Hematopoietic multipotent progenitor cell (in vitro differentiated cells): ENCODE measurements around the gene UCHL1. TPM values are rescaled to one million over a fixed set of nuclear protein-coding genes. Genes with fewer than 3 reads are reported as not detected.
A peak's percentile ranks its signal among the peaks of the same experiment; 100 is the strongest.
"Not testable (repeated sequence)": the region's sequence is repeated elsewhere in the genome, so short reads cannot be mapped to it uniquely, and the experiment has no call there.

Experiments
- DNase-seq, 3 donors: peaks; one replicate each; pipeline ENCODE4 v3.0.0-alpha.2; 2011 to 2015; ENCODE audit warnings: low read depth in 2 of 3, low spot score in 2 of 3
- total RNA-seq: library from RNA; depleted of rRNA; stranded (reverse); fragments of >200 nt; gene quantifications from one replicate; pipeline ENCODE4 v1.2.3, GENCODE V29; 2012

Gene UCHL1
- total RNA-seq, 1 donor = 15.9 TPM

- DNase-seq = no peak
Measured at GRCh38 chr4:41236032-41236431, 20.7 kb upstream of the UCHL1 start.

- DNase-seq = no peak
Measured at GRCh38 chr4:41236508-41236907, 20.2 kb upstream of the UCHL1 start.

- DNase-seq = no peak
Measured at GRCh38 chr4:41241919-41242318, 14.8 kb upstream of the UCHL1 start.

- no peak for DNase-seq
Measured at GRCh38 chr4:41245983-41246382, 10.7 kb upstream of the UCHL1 start.

GRCh38 chr4:41256131-41256739 lies 493 bp upstream of the UCHL1 start:
- DNase-seq = peak in 1 of 3 donors; percentile 1

- DNase-seq = peak in 2 of 3 donors; percentile 70 to 72
Measured at GRCh38 chr4:41257257-41257901, 651 bp downstream of the UCHL1 start.

- DNase-seq = no peak
Measured at GRCh38 chr4:41257906-41258305, 1.2 kb downstream of the UCHL1 start.

GRCh38 chr4:41258783-41259182 lies 2.1 kb downstream of the UCHL1 start:
- DNase-seq = peak in 2 of 3 donors; percentile 63 to 83

GRCh38 chr4:41260116-41260733 lies 3.5 kb downstream of the UCHL1 start:
- DNase-seq = no peak

- DNase-seq = no peak
Measured at GRCh38 chr4:41262198-41262597, 5.5 kb downstream of the UCHL1 start.

- DNase-seq = no peak
Measured at GRCh38 chr4:41264212-41264611, 7.5 kb downstream of the UCHL1 start.

GRCh38 chr4:41267997-41268396 lies 11.3 kb downstream of the UCHL1 start:
- DNase-seq = no peak

- no peak for DNase-seq
Measured at GRCh38 chr4:41268721-41269517, 12.2 kb downstream of the UCHL1 start.

GRCh38 chr4:41269682-41270081 lies 13.0 kb downstream of the UCHL1 start:
- DNase-seq = no peak

GRCh38 chr4:41275931-41276330 lies 19.2 kb downstream of the UCHL1 start:
- not testable (repeated sequence) for DNase-seq

- no peak for DNase-seq
Measured at GRCh38 chr4:41280010-41280409, 23.3 kb downstream of the UCHL1 start.

GRCh38 chr4:41281038-41281634 lies 24.4 kb downstream of the UCHL1 start:
- DNase-seq = peak; percentile 10 to 89 (median 69)

GRCh38 chr4:41282366-41282765 lies 25.6 kb downstream of the UCHL1 start:
- no peak for DNase-seq

- no peak for DNase-seq
Measured at GRCh38 chr4:41285202-41285863, 28.6 kb downstream of the UCHL1 start.

GRCh38 chr4:41285864-41286235 lies 29.1 kb downstream of the UCHL1 start:
- no peak for DNase-seq
